Activated T-cell treated with anti-CD3 and anti-CD28 coated beads for 48 hours (primary cell): ENCODE results near the gene ACBD4.

Experiments
- DNase-seq: peaks from one replicate; pipeline ENCODE4 v3.0.0-alpha.2; 2020; ENCODE audit warnings: low read depth

The ACBD4 gene

DNA sequence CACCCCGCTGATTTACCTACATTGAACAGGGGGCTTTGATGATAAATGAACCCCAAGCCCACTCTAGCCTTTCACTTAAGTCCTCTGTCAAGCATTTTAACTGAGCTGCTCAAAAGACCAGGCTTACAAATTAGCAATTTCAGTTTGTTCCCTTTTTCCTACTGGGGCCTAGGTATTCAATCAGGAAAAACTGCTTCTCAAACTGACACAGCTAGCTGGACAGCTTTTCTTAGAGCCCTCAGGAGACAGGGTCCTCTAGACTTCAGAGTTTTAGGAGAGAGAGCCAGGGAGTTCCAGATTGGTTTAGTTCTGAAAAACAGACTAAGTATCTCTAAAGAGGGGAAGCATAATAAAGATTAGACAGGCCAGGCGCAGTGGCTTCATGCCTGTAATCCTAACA lies 20.0 kb downstream of the ACBD4 start:
- DNase-seq: no peak

DNA sequence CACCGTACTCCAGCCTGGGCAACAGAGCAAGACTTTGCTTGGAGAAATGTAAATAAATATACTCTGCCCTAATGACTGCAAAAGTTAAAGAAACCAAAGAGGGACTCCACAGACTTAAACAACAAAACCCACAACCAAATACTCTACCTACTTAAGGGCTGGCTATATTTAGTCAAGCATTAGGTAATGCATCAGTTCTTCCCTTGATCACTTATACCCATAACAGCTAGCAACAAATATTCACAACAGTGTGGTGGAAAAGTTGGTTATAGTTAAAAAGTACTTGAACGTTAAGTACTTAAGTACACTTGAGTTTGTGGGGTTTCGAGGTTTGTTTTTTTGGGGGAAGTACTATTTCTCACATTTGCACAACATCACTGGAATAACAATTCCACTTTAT lies 20.8 kb downstream of the ACBD4 start:
- no peak for DNase-seq

DNA sequence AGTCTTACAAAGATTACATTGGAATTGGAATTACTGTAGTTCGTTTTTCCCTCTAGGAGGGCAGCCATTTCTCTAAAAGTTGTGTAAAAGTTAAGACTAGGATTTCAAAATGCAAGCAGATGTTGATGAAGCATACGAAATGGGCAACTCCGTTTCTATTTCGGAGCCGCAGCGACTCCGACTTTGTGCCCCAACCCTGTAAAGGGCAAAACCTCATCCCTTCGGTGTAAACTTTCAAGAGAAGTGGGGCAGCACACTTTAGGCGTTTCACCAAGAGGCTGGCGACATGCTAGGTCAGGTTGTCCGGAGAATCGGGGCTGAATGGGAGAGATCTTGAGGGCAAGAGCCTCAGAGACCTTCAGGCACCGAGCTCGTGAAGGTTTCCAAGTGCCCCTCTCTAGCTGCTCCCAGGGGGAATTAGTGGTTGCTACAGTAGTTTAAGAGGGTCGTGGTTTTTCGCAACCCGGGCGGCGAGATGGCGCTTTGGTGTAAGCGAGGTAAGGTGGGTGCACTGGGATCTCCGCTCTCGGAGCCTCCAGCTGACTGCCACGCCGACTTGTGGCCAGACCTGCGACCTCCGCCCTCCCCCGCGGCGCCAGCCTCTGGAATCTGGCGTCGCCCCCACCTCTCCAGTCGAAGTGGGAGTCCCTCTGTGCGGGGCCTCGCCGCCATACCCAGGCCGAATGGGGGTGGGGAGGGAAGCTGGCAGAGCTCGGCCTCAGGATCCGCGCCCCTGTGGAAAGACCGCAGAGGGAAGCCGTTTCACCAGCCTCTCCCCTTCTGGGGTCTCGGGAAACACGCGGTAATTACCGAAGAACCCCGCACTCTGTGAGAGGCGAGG lies 25.2 kb downstream of the ACBD4 start:
- peak; percentile 41 for DNase-seq

DNA sequence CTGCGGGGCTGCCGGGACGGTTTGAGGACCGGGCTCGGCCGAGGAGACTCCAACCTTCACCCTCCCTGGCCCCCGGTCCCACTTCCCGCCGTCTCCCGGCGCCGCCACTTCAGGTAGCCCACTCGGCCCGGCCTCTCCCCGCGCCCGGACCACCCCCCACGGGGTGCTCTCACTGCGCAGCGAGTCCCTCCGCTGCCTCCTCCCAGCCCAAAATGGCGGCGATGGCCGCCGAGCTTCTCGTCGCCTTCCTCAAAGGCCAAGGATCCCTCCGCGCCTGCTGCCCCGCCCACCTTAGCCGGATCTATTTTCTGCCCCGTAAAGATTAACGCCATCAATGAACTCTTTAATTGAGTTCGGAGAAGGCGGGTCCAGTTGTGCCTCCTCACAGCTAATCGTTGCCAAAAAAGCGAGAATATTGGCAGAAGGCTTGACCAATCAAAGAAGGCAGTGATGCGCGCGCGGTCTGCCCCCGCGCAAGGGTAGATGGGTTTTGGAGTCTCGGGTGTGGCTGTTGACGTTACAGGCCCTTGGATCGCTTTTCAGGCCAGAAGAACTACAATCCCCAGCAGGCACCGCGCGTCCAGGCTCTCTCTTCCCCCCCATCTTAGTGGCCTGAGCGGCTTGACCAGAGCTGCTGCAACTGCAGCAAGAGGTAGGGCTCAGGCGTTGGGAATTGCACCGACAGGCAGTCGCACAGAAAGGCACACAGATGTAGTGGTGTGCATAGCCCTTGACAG lies 26.0 kb downstream of the ACBD4 start, which contains the start of gene HEXIM2:
Gene HEXIM2 (plus strand): TSS at position 588 of the 737 bp plus-strand sequence. CDS start 919 bp downstream, outside the sequence.
- DNase-seq: peak; percentile 92

DNA sequence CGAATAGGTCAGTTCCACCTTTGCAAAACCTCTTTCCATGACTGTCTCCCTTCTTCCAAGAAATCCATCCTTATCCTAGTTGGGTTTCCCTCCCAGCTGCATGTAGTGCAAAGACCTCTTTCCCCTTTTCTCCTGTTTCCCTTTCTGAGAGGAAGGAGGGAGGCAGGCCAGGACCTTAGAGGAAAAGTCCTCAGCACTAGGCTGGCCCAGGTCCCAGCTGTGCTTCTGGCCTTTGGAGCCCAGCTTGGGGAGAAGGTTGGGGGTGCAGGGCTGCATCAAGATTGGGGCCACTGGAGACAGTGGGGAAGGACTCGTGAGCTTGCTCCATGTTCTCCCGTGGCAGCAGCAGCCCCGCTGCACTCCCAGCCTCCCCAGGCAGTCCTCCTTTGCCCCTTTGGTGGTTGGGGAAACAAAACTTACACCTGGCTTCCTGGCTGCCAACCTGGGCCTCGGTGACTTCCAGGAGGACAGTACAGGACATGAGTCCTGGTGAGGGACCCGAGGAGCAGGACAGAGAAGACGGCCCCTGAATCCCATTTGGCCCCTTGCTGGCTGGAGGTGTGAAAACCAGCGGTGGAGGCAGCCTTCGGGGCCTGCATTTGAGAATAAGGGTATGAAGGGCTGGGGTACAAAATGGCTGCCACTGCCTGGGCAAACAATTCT lies 26.7 kb downstream of the ACBD4 start:
- DNase-seq: no peak

DNA sequence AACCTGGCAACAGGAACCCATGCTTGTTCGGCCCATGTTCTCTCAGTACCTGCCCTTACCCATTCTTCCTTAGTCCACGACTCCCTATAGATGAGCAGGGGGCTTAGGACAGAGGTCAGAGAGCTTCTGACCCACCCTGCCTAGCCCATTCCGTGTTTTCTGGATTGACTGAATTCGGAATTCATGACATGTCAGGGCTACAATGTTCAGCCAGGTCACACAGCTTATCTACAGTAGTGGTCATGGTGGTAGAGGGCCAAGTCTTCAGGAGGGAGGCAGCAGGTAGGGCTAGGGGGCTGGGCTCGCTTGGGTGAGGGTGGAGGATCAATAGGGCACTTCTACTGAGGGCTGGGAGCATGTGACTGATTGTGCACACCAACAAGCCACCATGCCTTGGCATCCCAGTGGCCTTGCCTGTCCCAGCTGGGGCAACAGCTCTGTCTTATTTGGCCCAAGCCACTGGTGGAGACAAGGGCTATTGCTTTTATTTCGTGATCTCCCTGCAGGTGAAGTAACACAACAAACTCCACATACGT lies 29.3 kb downstream of the ACBD4 start:
- DNase-seq: no peak

DNA sequence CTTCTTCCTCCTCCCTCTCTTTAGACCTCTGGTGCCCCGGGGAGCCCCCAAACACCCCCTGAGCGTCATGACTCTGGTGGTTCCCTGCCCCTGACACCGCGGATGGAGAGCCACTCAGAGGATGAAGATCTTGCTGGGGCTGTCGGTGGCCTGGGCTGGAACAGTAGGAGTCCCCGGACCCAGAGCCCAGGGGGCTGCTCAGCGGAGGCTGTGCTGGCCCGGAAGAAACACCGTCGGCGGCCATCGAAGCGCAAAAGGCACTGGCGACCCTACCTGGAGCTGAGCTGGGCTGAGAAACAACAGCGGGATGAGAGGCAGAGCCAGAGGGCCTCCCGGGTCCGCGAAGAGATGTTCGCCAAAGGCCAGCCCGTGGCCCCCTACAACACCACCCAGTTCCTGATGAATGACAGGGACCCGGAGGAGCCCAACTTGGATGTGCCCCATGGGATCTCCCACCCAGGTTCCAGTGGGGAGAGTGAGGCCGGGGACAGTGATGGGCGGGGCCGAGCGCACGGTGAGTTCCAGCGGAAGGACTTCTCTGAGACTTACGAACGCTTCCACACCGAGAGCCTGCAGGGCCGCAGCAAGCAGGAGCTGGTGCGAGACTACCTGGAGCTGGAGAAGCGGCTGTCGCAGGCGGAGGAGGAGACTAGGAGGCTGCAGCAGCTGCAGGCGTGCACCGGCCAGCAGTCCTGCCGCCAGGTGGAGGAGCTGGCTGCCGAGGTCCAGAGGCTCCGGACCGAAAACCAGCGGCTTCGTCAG lies 33.7 kb downstream of the ACBD4 start:
- DNase-seq: no peak

DNA sequence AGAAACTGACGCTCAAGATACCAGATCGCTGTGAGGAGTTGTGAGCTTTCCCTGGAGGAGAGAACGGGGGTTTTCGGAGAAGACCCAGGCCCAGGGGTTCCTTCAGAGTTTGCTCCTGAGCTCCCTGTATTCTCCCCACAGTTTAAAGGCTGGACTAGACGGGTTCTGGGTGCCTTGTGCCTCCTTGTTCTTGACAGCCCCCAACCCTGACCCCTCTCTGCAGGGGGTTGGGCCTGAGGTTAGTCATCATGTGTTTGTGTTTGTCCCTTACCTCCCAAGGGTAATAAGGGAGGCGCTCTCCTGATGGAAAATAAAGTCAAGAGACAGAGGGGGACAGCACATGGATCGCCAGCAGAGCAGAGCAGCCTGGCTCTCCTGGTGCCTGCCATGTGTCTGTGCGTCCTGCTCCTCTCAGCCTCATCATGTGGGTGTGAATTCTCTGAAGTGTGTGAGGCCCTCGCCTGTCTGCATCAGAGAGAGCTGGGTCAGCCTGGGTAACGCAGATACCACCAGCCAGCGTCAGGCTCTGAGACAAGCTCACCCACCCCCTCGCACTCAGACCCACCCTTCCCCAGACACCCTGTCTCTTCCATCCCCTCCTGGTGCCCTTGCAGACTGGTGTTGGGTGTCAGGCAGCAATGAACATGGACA lies 34.9 kb downstream of the ACBD4 start:
- no peak for DNase-seq

DNA sequence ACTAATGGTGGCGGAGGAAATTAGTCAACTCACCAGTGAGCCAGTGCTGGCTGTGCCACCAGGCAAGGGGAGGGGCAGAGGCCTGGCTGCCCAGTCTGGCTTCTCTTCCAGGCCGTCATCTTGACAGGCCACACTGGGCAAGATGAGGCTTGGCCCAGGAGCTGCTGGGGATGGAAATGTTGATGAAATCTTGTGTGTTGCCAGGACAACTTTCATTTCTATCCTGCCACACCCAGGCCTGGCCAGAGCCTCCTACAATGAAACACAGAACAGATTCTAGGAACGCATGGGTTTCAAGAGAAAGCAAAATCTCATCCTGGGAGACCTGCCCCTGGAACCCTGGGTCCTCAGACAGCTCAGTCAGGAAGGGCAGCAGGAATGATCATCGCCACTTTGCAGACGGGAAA lies 35.4 kb downstream of the ACBD4 start:
- DNase-seq: no peak

DNA sequence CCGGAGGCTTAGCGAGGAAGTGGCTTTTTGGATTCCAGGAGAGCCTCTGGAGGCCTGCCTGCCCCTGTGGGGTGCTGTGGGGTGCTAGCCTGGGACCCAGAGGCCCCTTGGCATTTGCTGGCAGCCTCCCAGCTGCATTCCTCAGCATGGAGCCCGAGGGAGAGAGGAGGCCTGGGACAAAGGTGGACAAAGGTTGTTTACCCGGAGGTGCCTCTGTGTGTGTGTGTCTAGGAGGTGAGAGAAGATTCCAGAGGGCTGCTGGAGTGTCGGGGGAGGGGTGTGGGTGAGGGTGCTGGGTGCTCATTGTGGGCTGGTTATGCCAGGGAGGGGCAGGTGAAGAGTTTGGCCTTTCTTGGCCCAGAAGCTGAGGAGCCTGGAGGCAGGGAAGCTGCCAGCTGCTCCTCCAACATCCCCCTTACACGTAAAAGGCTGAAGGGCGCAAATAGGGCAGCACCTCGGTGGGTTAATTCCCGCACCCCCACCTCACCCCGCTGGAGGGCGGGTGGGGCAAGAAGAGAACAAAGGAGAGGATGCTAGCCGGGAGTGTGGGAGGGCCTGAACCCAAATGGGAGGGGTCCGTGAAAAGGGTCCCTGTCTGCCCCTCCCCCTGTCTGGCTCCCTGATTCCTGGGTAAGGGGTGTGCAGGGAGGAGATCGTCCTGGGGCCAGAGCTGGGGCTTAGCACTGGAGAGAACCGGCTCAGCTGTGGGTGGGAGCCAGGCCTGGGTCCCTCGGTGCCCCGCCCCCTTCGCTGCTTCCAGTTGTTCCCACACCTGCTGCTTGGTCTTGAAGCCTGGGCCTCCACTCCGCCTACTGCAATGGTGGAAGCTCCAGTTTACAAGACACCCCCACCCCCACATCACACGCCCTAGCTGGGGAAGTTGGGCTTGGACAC lies 36.1 kb downstream of the ACBD4 start:
- no peak for DNase-seq

DNA sequence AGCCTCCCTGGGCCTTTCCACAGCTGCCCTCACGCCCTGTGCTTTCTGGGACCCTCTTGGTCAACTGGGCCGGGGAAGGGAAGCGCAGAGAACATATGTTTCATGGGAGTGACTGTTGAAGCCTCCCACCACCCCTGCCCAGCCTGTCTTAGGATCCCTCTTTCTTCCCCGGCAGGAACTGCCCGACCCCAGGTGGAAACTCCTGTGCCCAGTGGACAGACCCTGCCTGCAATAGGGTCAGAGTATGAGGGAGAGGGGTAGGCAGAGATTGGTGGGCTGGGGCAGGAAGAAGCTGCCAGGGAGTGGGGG lies 36.7 kb downstream of the ACBD4 start:
- DNase-seq: no peak

DNA sequence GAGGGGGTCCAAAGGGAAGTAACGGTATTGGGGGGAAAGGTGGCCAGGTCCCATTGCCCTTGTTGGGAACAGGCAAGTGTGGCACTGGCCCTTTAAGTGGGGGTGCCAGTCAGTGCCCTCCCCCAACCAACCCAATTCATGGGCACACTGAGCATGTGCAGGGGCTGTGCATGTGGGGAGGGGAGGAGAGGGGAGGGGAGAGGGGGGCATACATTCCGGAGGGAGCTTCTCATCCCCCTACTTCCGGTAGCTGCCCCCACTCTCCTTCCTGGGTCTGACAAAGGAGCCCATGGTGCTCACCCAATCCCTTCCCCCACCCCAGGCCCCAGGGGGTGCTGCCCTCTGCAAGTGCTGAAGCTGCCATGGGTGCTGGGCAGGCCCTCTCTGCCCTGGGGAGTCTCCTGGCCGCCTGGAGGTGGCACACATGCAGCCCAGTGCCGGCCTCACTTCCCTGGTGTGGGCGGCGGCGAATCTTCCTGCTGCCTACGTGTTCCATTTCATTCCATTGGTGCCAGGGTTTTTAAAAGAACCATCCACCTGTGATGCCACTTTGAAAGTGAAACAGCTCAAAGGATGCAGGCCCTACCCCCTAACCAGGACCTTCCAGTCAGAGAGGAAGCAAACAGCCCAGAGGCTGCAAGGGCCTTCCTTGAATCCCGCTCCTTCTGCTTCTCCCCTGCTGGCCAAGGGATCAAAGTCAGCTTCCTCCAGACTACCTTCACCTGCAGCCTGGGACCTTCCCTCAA lies 37.2 kb downstream of the ACBD4 start:
- DNase-seq: peak; percentile 48

DNA sequence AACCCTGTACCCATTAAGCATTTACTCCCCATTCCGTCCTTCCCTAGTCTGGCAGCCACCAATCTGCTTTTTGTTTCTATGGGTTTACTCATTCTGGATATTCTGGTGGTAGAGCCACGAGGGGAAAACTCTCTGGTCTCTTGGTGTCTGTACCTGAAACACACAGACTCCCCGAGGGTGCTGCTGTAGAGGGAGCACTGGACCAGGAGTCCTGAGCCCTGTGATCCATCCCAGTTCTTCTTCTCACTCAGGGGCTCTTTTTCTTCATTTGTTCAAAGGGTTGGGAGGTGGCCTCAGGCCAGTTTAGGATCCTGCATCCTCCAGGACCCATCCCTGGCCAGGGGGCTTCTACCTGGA lies 40.2 kb downstream of the ACBD4 start:
- DNase-seq: no peak

DNA sequence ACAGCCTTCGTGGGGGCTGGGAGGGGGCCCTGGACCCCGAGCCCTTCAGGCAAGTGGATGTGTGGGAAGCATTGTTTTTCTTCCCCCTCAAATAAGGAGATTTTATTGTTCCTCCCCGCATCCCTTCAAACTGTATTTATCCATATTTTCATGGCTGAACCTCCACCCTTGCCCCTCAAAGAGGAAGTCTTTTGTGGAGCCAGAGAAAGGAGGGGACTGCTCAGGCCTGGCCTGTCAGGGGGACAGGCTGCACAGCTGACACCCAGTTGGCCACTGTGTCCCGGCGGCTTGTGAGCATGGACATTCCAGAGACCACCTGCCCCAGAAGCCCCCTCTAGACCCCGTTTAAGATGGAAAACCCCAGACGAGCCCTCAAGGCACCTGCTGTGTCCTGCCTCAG lies 42.1 kb downstream of the ACBD4 start:
- no peak for DNase-seq

DNA sequence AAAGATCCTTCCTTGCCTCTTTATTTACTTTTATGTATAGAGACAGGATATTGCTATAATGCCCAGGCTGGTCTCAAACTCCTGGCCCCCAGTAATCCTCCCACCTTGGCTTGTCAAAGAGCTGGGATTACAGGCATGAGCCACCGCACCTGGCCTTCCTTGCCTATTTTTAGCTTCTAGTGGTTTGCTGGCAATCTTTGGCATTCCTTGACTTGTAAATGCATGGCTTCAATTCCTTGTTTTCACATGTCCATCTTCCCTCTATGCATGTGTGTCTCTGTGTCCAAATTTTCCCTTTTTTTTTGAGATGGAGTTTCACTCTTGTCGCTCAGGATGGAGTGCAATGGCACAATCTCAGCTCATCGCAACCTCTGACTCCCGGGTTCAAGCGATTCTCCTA lies 48.7 kb downstream of the ACBD4 start:
- DNase-seq: no peak

DNA sequence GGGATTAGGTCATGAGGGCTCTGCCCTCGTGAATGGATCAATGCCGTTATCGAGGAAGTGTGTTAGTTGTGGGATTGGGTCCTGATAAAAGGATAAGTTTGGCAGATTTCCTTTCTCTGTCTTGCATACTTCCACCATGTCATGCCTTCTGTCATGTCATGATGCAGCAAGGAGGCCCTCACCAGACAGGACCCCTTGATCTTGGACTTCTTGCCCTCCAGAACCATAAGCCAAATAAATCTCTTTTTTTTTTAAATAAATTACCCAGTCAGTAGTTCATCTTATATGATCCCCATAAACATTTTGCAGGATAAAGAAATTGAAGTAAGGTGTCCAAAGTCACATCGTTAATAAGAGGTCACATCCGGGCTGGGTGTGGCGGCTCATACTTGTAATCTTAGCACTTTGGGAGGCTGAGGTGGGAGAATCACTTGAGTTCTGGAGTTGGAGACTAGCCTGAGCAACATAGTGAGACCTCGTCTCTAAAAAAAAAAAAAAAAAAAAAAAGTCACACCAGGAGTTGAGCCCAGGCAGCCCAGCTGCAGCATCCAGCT lies 51.4 kb downstream of the ACBD4 start:
- no peak for DNase-seq

DNA sequence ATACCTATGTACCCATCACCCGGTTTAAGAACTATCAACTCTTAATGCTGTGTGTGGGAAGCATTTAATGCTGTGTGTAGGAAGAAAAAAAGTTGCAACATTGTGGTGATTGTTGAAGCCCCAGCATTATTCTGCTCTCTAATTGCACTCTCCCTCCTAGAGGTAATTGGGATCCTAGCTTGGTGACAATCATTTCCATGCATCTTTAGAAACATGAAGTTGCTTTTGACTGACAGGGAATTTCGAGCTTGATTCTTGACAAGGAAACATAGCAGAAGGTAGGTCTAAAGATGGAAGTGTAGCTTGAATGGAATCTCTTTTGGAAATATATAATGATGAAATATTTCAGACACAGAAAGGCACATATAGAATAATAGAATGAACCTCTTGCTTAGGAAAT lies 53.5 kb downstream of the ACBD4 start:
- no peak for DNase-seq

DNA sequence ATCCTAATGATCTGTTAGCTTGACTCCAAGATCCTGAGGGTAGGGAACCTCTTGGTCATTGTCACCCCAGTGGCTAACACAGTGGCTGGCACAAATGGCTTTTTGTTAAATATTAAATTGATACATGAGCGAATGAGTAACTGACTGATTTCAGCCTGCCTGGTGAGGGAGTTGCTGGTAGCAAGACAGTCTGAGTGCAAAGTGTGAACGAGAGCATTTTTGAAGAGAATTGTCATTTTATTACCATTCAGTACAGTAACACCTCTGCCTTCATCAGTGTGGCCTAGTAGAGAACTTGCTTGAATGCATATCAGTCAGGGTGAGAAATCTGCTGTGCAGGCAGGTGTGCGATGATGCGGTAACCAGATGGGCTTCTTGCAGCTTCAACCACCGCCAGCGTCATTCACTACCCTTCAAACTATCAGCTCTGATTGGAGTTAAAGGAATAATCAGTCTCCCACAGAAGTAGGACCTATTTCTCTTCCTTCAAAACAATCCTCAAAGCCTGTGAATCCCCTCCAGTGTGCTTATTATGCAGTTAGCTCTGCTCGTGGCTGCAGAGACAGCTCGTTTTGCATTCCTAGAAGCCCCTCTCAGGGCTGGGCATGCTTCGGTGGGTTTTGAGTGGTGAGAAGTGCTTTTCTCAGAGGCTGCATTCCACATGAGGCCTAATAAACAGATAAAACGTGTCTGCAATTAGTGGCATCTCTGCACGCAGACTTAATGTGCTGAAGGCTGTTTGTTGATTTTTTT lies 55.2 kb downstream of the ACBD4 start:
- no peak for DNase-seq
